GM23248 (cell line): ENCODE results near the gene RARG. TPM values are rescaled to one million over a fixed set of nuclear protein-coding genes. Genes with fewer than 3 reads are reported as not detected.

Experiments used
- DNase-seq: peaks from one replicate; pipeline ENCODE4 v3.0.0-alpha.2; 2015
- H2AFZ ChIP-seq: fragments of 200-600 bp; sonication (generic); 2 replicates; pipeline ENCODE4 v1.6.1; 2016; ENCODE audit warnings: antibody characterized with exemption
- H3F3A ChIP-seq: fragments of 200-600 bp; sonication (generic); 2 replicates; pipeline ENCODE4 v1.6.1; 2016; ENCODE audit warnings: mild to moderate bottlenecking, antibody characterized with exemption, mixed run types; ENCODE audit not compliant: insufficient read depth
- H3K27ac ChIP-seq: fragments of 200-600 bp; sonication (generic); 2 replicates; pipeline ENCODE4 v1.5.1; 2016; ENCODE audit warnings: mild to moderate bottlenecking
- H3K27me3 ChIP-seq: fragments of 200-600 bp; sonication (generic); replicated peaks from 2 replicates; pipeline ENCODE4 v1.6.1; 2016; ENCODE audit warnings: mild to moderate bottlenecking; ENCODE audit not compliant: insufficient read depth
- H3K36me3 ChIP-seq: fragments of 200-600 bp; sonication (generic); 2 replicates; pipeline ENCODE4 v1.6.1; 2016; ENCODE audit warnings: low read depth, mild to moderate bottlenecking
- H3K4me1 ChIP-seq: fragments of 200-600 bp; sonication (generic); 2 replicates; pipeline ENCODE4 v1.6.1; 2016; ENCODE audit warnings: mild to moderate bottlenecking; ENCODE audit not compliant: insufficient read depth
- H3K4me2 ChIP-seq: fragments of 200-600 bp; sonication (generic); one replicate; pipeline ENCODE4 v1.6.1; 2016; ENCODE audit warnings: mild to moderate bottlenecking; ENCODE audit not compliant: unreplicated experiment
- H3K4me3 ChIP-seq: fragments of 200-600 bp; sonication (generic); 2 replicates; pipeline ENCODE4 v1.5.1; 2016; ENCODE audit warnings: mild to moderate bottlenecking
- H3K79me2 ChIP-seq: fragments of 200-600 bp; sonication (generic); 2 replicates; pipeline ENCODE4 v1.6.1; 2016; ENCODE audit warnings: mild to moderate bottlenecking; ENCODE audit not compliant: insufficient read depth
- H3K9ac ChIP-seq: fragments of 200-600 bp; sonication (generic); 2 replicates; pipeline ENCODE4 v1.6.1; 2016; ENCODE audit warnings: mild to moderate bottlenecking
- H3K9me2 ChIP-seq: fragments of 200-600 bp; sonication (generic); 2 replicates; pipeline ENCODE4 v1.6.1; 2016; ENCODE audit warnings: mixed run types, mild to moderate bottlenecking, moderate library complexity; ENCODE audit not compliant: insufficient read depth
- H3K9me3 ChIP-seq: fragments of 200-600 bp; sonication (generic); one replicate; pipeline ENCODE4 v1.6.1; 2017; ENCODE audit warnings: low read depth
- H4K20me1 ChIP-seq: fragments of 200-600 bp; sonication (generic); 2 replicates; pipeline ENCODE4 v1.6.0; 2016; ENCODE audit not compliant: insufficient read depth
- EZH2 ChIP-seq: fragments of 200-600 bp; sonication (generic); IDR thresholded peaks from 2 replicates; pipeline ENCODE4 v1.6.1; 2018; ENCODE audit warnings: antibody characterized with exemption, mild to moderate bottlenecking; ENCODE audit not compliant: insufficient read depth, poor library complexity, severe bottlenecking
- EZH2phosphoT487 ChIP-seq: fragments of 200-600 bp; sonication (generic); IDR thresholded peaks from 2 replicates; pipeline ENCODE4 v1.6.1; 2018; ENCODE audit warnings: antibody characterized with exemption, moderate library complexity, mild to moderate bottlenecking, low read depth; ENCODE audit not compliant: insufficient read depth
- whole genome bisulfite sequencing, 2 experiments: methylation state at CpG; one replicate each; pipeline ENCODE4 v1.1.6; 2015 to 2017; ENCODE audit warnings: low lambda C conversion rate in 2 of 2, low coverage in 1 of 2; ENCODE audit errors: missing lambda C conversion rate in 2 of 2; 5-methylcytosine and 5-hydroxymethylcytosine counted together
- in situ Hi-C: fragments of 300-500 bp; cut with MboI; formaldehyde crosslinking; loops from 2 replicates; pipeline ENCODE4 v1.15.0; 2020
- polyA plus RNA-seq: library from polyadenylated mRNA; unstranded; fragments of >200 nt; fragmentation: Nextera tagmentation; extraction: Ambion mirVana; gene quantifications from 2 replicates; pipeline ENCODE4 v1.2.1, GENCODE V29; 2016
- total RNA-seq: library from RNA; depleted of rRNA; stranded (reverse); fragments of >200 nt; shearing (Covaris generic); gene quantifications from 2 replicates; pipeline ENCODE4 v1.2.3, GENCODE V29; 2014

RARG gene
- total and polyA plus RNA-seq, 2 experiments from 2014 or later, result 75.3 to 116 TPM

GRCh38 chr12:53223389-53224060 lies 8.5 kb downstream of the RARG start:
- Histone ChIP-seq H3K4me1 (peaks cover 43% of the 10 kb centered on the region), H3K4me3 (no peak overlapping the region; the same call in 1 of the 2 replicates), H3K9me3 (no peaks in the 10 kb centered on the region), H3K36me3 (no peaks in the 10 kb centered on the region), H2AFZ (no peak overlapping the region), H3K9me2 (no peaks in the 10 kb centered on the region), H3K79me2 (peaks cover 10% of the 10 kb centered on the region), H3F3A (peaks cover 50% of the 10 kb centered on the region), H3K4me2 (peak overlapping the region; percentile 84), H3K27ac (peak overlapping the region; percentile 99), H4K20me1 (no peaks in the 10 kb centered on the region), H3K9ac (peak overlapping the region; percentile 88), H3K27me3 (no peaks in the 10 kb centered on the region)
- WGBS, 2 experiments, result 9 to 25% methylated on average over 3 to 16 of the region's 16 CpGs
- in situ Hi-C loops, result no loop called here
- TF ChIP-seq EZH2 (no peak), EZH2phosphoT487 (no peak)
- peak; percentile 72 for DNase-seq

GRCh38 chr12:53222806-53223261 lies 9.2 kb downstream of the RARG start:
- in situ Hi-C loops, result no loop called here
- H3K27me3 ChIP-seq, result no peaks in the 10 kb centered on the region
- 11 to 21% methylated on average over 4 of the region's 4 CpGs for WGBS, 2 experiments
- peaks cover 53% of the 10 kb centered on the region for H3F3A ChIP-seq
- no peaks in the 10 kb centered on the region for H3K36me3 ChIP-seq
- no peaks in the 10 kb centered on the region for H3K9me3 ChIP-seq
- no peaks in the 10 kb centered on the region for H3K9me2 ChIP-seq
- no peak overlapping the region; the same call in 1 of the 2 replicates for H3K4me3 ChIP-seq
- no peak for TF ChIP-seq EZH2phosphoT487
- no peak for TF ChIP-seq EZH2
- peak; percentile 48 for DNase-seq
- H3K4me2 ChIP-seq, result peak overlapping the region; percentile 84
- peaks cover 47% of the 10 kb centered on the region for H3K4me1 ChIP-seq
- H3K79me2 ChIP-seq, result peaks cover 17% of the 10 kb centered on the region
- H2AFZ ChIP-seq, result no peak overlapping the region
- peak overlapping the region; percentile 99 for H3K27ac ChIP-seq
- H3K9ac ChIP-seq, result peak overlapping the region; percentile 88
- H4K20me1 ChIP-seq, result no peaks in the 10 kb centered on the region

- Histone ChIP-seq H3K27ac (peak overlapping the region; percentile 99), H3K9me2 (no peaks in the 10 kb centered on the region), H3K4me1 (peaks cover 53% of the 10 kb centered on the region), H3K27me3 (no peaks in the 10 kb centered on the region), H3K4me3 (peak overlapping the region; percentile 68), H3K4me2 (peak overlapping the region; percentile 84), H3K36me3 (no peaks in the 10 kb centered on the region), H3F3A (peaks cover 53% of the 10 kb centered on the region), H4K20me1 (no peaks in the 10 kb centered on the region), H3K9ac (peak overlapping the region; percentile 88), H3K9me3 (no peaks in the 10 kb centered on the region), H2AFZ (0 out of 2 replicates have a peak overlapping the region, but pooled peaks have one; percentile 7), H3K79me2 (peaks cover 23% of the 10 kb centered on the region)
- peak; percentile 48 for DNase-seq
- in situ Hi-C loops, result no loop called here
- TF ChIP-seq EZH2phosphoT487, result no peak
- no peak for TF ChIP-seq EZH2
- 4 to 5% methylated on average over 4 to 5 of the region's 5 CpGs for WGBS, 2 experiments
Observed at GRCh38 chr12:53222170-53222721, 9.8 kb downstream of the RARG start.

GRCh38 chr12:53221203-53222080 lies 10.6 kb downstream of the RARG start:
- H3K9me2 ChIP-seq, result no peaks in the 10 kb centered on the region
- peak; percentile 88 for DNase-seq
- H3F3A ChIP-seq, result peaks cover 58% of the 10 kb centered on the region
- H3K4me3 ChIP-seq, result peak overlapping the region; percentile 68
- H3K4me2 ChIP-seq, result peak overlapping the region; percentile 84
- H4K20me1 ChIP-seq, result no peaks in the 10 kb centered on the region
- H3K9ac ChIP-seq, result peak overlapping the region; percentile 88
- in situ Hi-C loops, result no loop called here
- peaks cover 31% of the 10 kb centered on the region for H3K79me2 ChIP-seq
- peak overlapping the region; percentile 99 for H3K27ac ChIP-seq
- no peak for TF ChIP-seq EZH2phosphoT487
- H3K27me3 ChIP-seq, result no peaks in the 10 kb centered on the region
- WGBS, 2 experiments, result 1 to 2% methylated on average over 43 to 67 of the region's 72 CpGs
- peak overlapping the region; percentile 58 for H2AFZ ChIP-seq
- H3K36me3 ChIP-seq, result no peaks in the 10 kb centered on the region
- peaks cover 61% of the 10 kb centered on the region for H3K4me1 ChIP-seq
- H3K9me3 ChIP-seq, result no peaks in the 10 kb centered on the region
